H1 (cell line): ENCODE data around the gene CYP11A1. TPM values are rescaled to one million over a fixed set of nuclear protein-coding genes. Genes with fewer than 3 reads are reported as not detected.

Source experiments
- POLR2A ChIP-seq, 2 experiments: IDR thresholded peaks; 1 replicate in 1 of 2; 2 replicates in 1 of 2; pipeline ENCODE4 v1.6.1; 2011; ENCODE audit warnings: low read depth in 2 of 2, low read length in 2 of 2, mild to moderate bottlenecking in 2 of 2; ENCODE audit errors: control extremely low read depth in 1 of 2
- RXRA ChIP-seq: IDR thresholded peaks from 2 replicates; pipeline ENCODE4 v1.6.1; 2011; ENCODE audit warnings: low read depth, mild to moderate bottlenecking, low read length, moderate library complexity; ENCODE audit not compliant: insufficient read depth
- SUZ12 ChIP-seq: fragments of 200-600 bp; sonication (generic); IDR thresholded peaks from 2 replicates; pipeline ENCODE4 v1.6.1; 2012; ENCODE audit warnings: mild to moderate bottlenecking, inconsistent platforms, low read length, moderate library complexity, mixed read lengths
- TBP ChIP-seq: IDR thresholded peaks from 2 replicates; pipeline ENCODE4 v1.6.1; 2011; ENCODE audit warnings: low read depth, low read length, improper control_type of control experiment
- ZNF274 ChIP-seq: IDR thresholded peaks from 2 replicates; pipeline ENCODE4 v1.7.0; 2012; ENCODE audit warnings: low read length, borderline replicate concordance; ENCODE audit errors: extremely low read depth
- polyA plus RNA-seq, 7 experiments: library from polyadenylated mRNA; depleted of rRNA in 3 of 7; stranded (reverse) in 5 of 7; unstranded in 2 of 7; fragments of >200 nt in 5 of 7; fragments of 200-250 nt in 2 of 7; gene quantifications; 1 replicate in 5 of 7; 2 replicates in 1 of 7; 4 replicates in 1 of 7; pipeline versions ENCODE4 v1.2.1 to v1.2.3, GENCODE V29; 2011 to 2013; ENCODE audit warnings: missing spikeins in 2 of 7, mixed read lengths in 2 of 7
- total RNA-seq: library from RNA; stranded (reverse); fragmentation: NEBNext Ultra II Directional; extraction: Animal tissue kit (Norgen Biotek cat#: 25700); gene quantifications from 2 replicates; pipeline ENCODE4 v1.2.1, GENCODE V29; 2021
- TF ChIP-seq, protein P1 (sequence below): fragments of 300-600 bp; sonication (generic); IDR thresholded peaks from 2 replicates; pipeline ENCODE4 v1.7.1; 2012; ENCODE audit warnings: low read length, moderate library complexity, mild to moderate bottlenecking, inconsistent platforms; ENCODE audit not compliant: insufficient replicate concordance

Gene CYP11A1
- total and polyA plus RNA-seq, 2 of the 8 experiments (the other 6 are each of a cell fraction or from before 2014, with no cell fraction given) = 1.9 to 7.2 TPM

DNA sequence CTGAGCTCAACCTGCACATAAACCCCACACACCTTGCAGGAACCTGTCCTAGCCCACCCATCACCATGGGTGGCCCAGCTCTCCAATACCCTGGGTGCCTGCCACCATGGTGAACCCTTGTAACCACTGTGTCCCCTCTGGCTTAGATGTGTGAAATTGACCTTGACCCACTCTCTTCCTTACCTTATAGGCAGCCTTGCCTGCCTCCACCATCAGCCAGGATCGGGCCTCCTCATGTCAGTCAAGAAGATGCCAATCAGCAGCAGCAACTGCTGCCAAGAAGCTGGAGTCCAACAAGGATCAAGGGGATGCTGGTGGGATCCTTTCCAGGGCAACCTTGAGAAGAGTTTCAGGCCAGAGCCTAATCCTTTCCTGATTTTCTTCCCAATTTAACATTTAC, 8.8 kb upstream of the CYP11A1 start (continued):
- TF ChIP-seq, protein P1, sequence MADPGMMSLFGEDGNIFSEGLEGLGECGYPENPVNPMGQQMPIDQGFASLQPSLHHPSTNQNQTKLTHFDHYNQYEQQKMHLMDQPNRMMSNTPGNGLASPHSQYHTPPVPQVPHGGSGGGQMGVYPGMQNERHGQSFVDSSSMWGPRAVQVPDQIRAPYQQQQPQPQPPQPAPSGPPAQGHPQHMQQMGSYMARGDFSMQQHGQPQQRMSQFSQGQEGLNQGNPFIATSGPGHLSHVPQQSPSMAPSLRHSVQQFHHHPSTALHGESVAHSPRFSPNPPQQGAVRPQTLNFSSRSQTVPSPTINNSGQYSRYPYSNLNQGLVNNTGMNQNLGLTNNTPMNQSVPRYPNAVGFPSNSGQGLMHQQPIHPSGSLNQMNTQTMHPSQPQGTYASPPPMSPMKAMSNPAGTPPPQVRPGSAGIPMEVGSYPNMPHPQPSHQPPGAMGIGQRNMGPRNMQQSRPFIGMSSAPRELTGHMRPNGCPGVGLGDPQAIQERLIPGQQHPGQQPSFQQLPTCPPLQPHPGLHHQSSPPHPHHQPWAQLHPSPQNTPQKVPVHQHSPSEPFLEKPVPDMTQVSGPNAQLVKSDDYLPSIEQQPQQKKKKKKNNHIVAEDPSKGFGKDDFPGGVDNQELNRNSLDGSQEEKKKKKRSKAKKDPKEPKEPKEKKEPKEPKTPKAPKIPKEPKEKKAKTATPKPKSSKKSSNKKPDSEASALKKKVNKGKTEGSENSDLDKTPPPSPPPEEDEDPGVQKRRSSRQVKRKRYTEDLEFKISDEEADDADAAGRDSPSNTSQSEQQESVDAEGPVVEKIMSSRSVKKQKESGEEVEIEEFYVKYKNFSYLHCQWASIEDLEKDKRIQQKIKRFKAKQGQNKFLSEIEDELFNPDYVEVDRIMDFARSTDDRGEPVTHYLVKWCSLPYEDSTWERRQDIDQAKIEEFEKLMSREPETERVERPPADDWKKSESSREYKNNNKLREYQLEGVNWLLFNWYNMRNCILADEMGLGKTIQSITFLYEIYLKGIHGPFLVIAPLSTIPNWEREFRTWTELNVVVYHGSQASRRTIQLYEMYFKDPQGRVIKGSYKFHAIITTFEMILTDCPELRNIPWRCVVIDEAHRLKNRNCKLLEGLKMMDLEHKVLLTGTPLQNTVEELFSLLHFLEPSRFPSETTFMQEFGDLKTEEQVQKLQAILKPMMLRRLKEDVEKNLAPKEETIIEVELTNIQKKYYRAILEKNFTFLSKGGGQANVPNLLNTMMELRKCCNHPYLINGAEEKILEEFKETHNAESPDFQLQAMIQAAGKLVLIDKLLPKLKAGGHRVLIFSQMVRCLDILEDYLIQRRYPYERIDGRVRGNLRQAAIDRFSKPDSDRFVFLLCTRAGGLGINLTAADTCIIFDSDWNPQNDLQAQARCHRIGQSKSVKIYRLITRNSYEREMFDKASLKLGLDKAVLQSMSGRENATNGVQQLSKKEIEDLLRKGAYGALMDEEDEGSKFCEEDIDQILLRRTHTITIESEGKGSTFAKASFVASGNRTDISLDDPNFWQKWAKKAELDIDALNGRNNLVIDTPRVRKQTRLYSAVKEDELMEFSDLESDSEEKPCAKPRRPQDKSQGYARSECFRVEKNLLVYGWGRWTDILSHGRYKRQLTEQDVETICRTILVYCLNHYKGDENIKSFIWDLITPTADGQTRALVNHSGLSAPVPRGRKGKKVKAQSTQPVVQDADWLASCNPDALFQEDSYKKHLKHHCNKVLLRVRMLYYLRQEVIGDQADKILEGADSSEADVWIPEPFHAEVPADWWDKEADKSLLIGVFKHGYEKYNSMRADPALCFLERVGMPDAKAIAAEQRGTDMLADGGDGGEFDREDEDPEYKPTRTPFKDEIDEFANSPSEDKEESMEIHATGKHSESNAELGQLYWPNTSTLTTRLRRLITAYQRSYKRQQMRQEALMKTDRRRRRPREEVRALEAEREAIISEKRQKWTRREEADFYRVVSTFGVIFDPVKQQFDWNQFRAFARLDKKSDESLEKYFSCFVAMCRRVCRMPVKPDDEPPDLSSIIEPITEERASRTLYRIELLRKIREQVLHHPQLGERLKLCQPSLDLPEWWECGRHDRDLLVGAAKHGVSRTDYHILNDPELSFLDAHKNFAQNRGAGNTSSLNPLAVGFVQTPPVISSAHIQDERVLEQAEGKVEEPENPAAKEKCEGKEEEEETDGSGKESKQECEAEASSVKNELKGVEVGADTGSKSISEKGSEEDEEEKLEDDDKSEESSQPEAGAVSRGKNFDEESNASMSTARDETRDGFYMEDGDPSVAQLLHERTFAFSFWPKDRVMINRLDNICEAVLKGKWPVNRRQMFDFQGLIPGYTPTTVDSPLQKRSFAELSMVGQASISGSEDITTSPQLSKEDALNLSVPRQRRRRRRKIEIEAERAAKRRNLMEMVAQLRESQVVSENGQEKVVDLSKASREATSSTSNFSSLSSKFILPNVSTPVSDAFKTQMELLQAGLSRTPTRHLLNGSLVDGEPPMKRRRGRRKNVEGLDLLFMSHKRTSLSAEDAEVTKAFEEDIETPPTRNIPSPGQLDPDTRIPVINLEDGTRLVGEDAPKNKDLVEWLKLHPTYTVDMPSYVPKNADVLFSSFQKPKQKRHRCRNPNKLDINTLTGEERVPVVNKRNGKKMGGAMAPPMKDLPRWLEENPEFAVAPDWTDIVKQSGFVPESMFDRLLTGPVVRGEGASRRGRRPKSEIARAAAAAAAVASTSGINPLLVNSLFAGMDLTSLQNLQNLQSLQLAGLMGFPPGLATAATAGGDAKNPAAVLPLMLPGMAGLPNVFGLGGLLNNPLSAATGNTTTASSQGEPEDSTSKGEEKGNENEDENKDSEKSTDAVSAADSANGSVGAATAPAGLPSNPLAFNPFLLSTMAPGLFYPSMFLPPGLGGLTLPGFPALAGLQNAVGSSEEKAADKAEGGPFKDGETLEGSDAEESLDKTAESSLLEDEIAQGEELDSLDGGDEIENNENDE = no peak
- no peak for TF ChIP-seq TBP
- no peak for TF ChIP-seq SUZ12
- TF ChIP-seq ZNF274 = no peak
- TF ChIP-seq POLR2A (IDR thresholded peaks at IDR 0.05; ENCODE audit: control extremely low read depth in 1 of 2, low read depth in 2 of 2, low read length in 2 of 2) = no peak
- TF ChIP-seq RXRA = no peak
